ENCODE measurements around the gene ZDHHC6.

Gene ZDHHC6

GRCh38 chr10:112471878-112472487 is 25.3 kb upstream of the ZDHHC6 start:
- no peak overlapping the region for H3K4ac ChIP-seq (ENCODE audit: low read depth, low read length)
- H2BK120ac ChIP-seq (ENCODE audit: insufficient read depth, low read length, poor library complexity), result no peak overlapping the region
- WGBS (ENCODE audit: extremely low coverage, insufficient coverage, insufficient read length), result no CpG with 5 or more reads among the region's 4 CpGs
- H3K18ac ChIP-seq (ENCODE audit: low read length), result no peak overlapping the region
- no peaks in the 10 kb centered on the region for H3K9me3 ChIP-seq (ENCODE audit: insufficient read depth, low read depth, low read length)
- H2BK5ac ChIP-seq (ENCODE audit: low read depth, low read length, poor library complexity), result no peak overlapping the region
- no peaks in the 10 kb centered on the region for H3K79me1 ChIP-seq (ENCODE audit: low read length)
- H3K36me3 ChIP-seq (ENCODE audit: control insufficient read depth in 1 of 2, insufficient read depth in 2 of 2, low read length in 2 of 2), result no peaks in the 10 kb centered on the region
- no peak overlapping the region for H4K12ac ChIP-seq (ENCODE audit: low read depth, low read length)
- no peak overlapping the region for H3K4me3 ChIP-seq (ENCODE audit: low read depth, low read length)
- no peak overlapping the region for H4K8ac ChIP-seq (ENCODE audit: low read depth, low read length)
- no peak overlapping the region for H2AFZ ChIP-seq (ENCODE audit: insufficient read depth, low read length, poor library complexity)
- no peak overlapping the region for H3K27ac ChIP-seq (ENCODE audit: low read depth, low read length)
- no peaks in the 10 kb centered on the region for H3K27me3 ChIP-seq (ENCODE audit: insufficient read depth, low read length)
- H4K91ac ChIP-seq (ENCODE audit: low read depth, low read length), result no peak overlapping the region
- no peaks in the 10 kb centered on the region for H3K4me1 ChIP-seq (ENCODE audit: control insufficient read depth in 1 of 2, insufficient read depth in 2 of 2, low read length in 2 of 2)
- no peak overlapping the region for H3K4me2 ChIP-seq (ENCODE audit: low read length)
- peak overlapping the region; percentile 79 for H3K9ac ChIP-seq (ENCODE audit: low read length)
- no peak overlapping the region for H3K23ac ChIP-seq (ENCODE audit: low read length)
- no peak overlapping the region for H2AK5ac ChIP-seq (ENCODE audit: low read length)
- DNase-seq, result peak in 1 of 2 donors; percentile 65
- no peak overlapping the region for H2BK12ac ChIP-seq (ENCODE audit: low read length)
- no peak overlapping the region for H3K14ac ChIP-seq (ENCODE audit: low read length)
- H3K79me2 ChIP-seq (ENCODE audit: control insufficient read depth, insufficient read depth, low read length, poor library complexity), result no peaks in the 10 kb centered on the region

GRCh38 chr10:112467541-112468075 is 20.9 kb upstream of the ZDHHC6 start:
- Histone ChIP-seq H2BK12ac (ENCODE audit: low read length) (no peak overlapping the region), H2BK5ac (ENCODE audit: low read depth, low read length, poor library complexity) (no peak overlapping the region), H3K4me2 (ENCODE audit: low read length) (no peak overlapping the region), H3K14ac (ENCODE audit: low read length) (no peak overlapping the region), H3K79me2 (ENCODE audit: control insufficient read depth, insufficient read depth, low read length, poor library complexity) (no peaks in the 10 kb centered on the region), H3K4ac (ENCODE audit: low read depth, low read length) (no peak overlapping the region), H4K91ac (ENCODE audit: low read depth, low read length) (no peak overlapping the region), H3K27me3 (ENCODE audit: insufficient read depth, low read length) (no peaks in the 10 kb centered on the region), H3K9me3 (ENCODE audit: insufficient read depth, low read depth, low read length) (no peaks in the 10 kb centered on the region), H4K12ac (ENCODE audit: low read depth, low read length) (no peak overlapping the region), H3K27ac (ENCODE audit: low read depth, low read length) (no peak overlapping the region), H3K4me3 (ENCODE audit: low read depth, low read length) (no peak overlapping the region), H2AFZ (ENCODE audit: insufficient read depth, low read length, poor library complexity) (no peak overlapping the region), H3K4me1 (ENCODE audit: control insufficient read depth in 1 of 2, insufficient read depth in 2 of 2, low read length in 2 of 2) (no peaks in the 10 kb centered on the region), H2BK120ac (ENCODE audit: insufficient read depth, low read length, poor library complexity) (no peak overlapping the region), H3K79me1 (ENCODE audit: low read length) (no peaks in the 10 kb centered on the region), H4K8ac (ENCODE audit: low read depth, low read length) (no peak overlapping the region), H3K18ac (ENCODE audit: low read length) (no peak overlapping the region), H3K36me3 (ENCODE audit: control insufficient read depth in 1 of 2, insufficient read depth in 2 of 2, low read length in 2 of 2) (no peaks in the 10 kb centered on the region), H2AK5ac (ENCODE audit: low read length) (no peak overlapping the region), H3K9ac (ENCODE audit: low read length) (no peak overlapping the region), H3K23ac (ENCODE audit: low read length) (no peak overlapping the region)
- WGBS (ENCODE audit: extremely low coverage, insufficient coverage, insufficient read length), result no CpG with 5 or more reads among the region's 1 CpG
- DNase-seq, result no peak

DNA sequence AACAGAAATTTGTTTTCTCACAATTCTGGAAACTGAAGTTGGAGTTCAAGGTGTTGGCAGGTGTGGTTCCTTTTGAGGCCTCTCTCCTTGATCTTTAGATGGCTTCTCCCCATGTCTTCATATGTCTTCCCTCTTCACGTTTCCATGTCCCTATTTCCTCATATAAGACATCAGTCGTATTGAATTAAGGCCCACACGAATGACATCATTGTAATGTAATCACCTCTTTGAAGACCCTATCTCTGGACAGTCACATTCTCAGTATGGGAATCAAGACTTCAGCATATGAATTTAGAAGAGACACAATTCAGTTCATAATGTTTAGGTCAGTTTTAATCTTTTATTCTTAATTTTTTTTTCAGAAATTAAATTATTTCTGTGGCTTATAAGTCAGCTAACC is 20.1 kb upstream of the ZDHHC6 start:
- H3K23ac ChIP-seq (ENCODE audit: low read length), result no peak overlapping the region
- no peaks in the 10 kb centered on the region for H3K27me3 ChIP-seq (ENCODE audit: insufficient read depth, low read length)
- H3K27ac ChIP-seq (ENCODE audit: low read depth, low read length), result no peak overlapping the region
- no peaks in the 10 kb centered on the region for H3K4me1 ChIP-seq (ENCODE audit: control insufficient read depth in 1 of 2, insufficient read depth in 2 of 2, low read length in 2 of 2)
- H3K4me2 ChIP-seq (ENCODE audit: low read length), result no peak overlapping the region
- H3K36me3 ChIP-seq (ENCODE audit: control insufficient read depth in 1 of 2, insufficient read depth in 2 of 2, low read length in 2 of 2), result no peaks in the 10 kb centered on the region
- no peak overlapping the region for H4K8ac ChIP-seq (ENCODE audit: low read depth, low read length)
- H2BK120ac ChIP-seq (ENCODE audit: insufficient read depth, low read length, poor library complexity), result no peak overlapping the region
- WGBS (ENCODE audit: extremely low coverage, insufficient coverage, insufficient read length), result no CpG with 5 or more reads among the region's 3 CpGs
- no peak overlapping the region for H4K12ac ChIP-seq (ENCODE audit: low read depth, low read length)
- H3K18ac ChIP-seq (ENCODE audit: low read length), result no peak overlapping the region
- no peak overlapping the region for H2AFZ ChIP-seq (ENCODE audit: insufficient read depth, low read length, poor library complexity)
- H2BK5ac ChIP-seq (ENCODE audit: low read depth, low read length, poor library complexity), result no peak overlapping the region
- H2AK5ac ChIP-seq (ENCODE audit: low read length), result no peak overlapping the region
- no peak overlapping the region for H3K9ac ChIP-seq (ENCODE audit: low read length)
- H3K14ac ChIP-seq (ENCODE audit: low read length), result no peak overlapping the region
- H2BK12ac ChIP-seq (ENCODE audit: low read length), result no peak overlapping the region
- H3K9me3 ChIP-seq (ENCODE audit: insufficient read depth, low read depth, low read length), result no peaks in the 10 kb centered on the region
- H3K4ac ChIP-seq (ENCODE audit: low read depth, low read length), result no peak overlapping the region
- no peak for DNase-seq
- H4K91ac ChIP-seq (ENCODE audit: low read depth, low read length), result no peak overlapping the region
- H3K79me2 ChIP-seq (ENCODE audit: control insufficient read depth, insufficient read depth, low read length, poor library complexity), result no peaks in the 10 kb centered on the region
- H3K4me3 ChIP-seq (ENCODE audit: low read depth, low read length), result no peak overlapping the region
- no peaks in the 10 kb centered on the region for H3K79me1 ChIP-seq (ENCODE audit: low read length)

- H3K27ac ChIP-seq (ENCODE audit: low read depth, low read length), result no peak overlapping the region
- H3K79me1 ChIP-seq (ENCODE audit: low read length), result no peaks in the 10 kb centered on the region
- no peak overlapping the region for H4K8ac ChIP-seq (ENCODE audit: low read depth, low read length)
- no peak overlapping the region for H3K18ac ChIP-seq (ENCODE audit: low read length)
- peaks cover 2 to 4% of the 10 kb centered on the region in 2 experiments for H3K36me3 ChIP-seq (ENCODE audit: control insufficient read depth in 1 of 2, insufficient read depth in 2 of 2, low read length in 2 of 2)
- H3K4me2 ChIP-seq (ENCODE audit: low read length), result no peak overlapping the region
- H4K91ac ChIP-seq (ENCODE audit: low read depth, low read length), result no peak overlapping the region
- no peaks in the 10 kb centered on the region for H3K9me3 ChIP-seq (ENCODE audit: insufficient read depth, low read depth, low read length)
- H2BK12ac ChIP-seq (ENCODE audit: low read length), result no peak overlapping the region
- DNase-seq, result no peak
- no CpG with 5 or more reads among the region's 3 CpGs for WGBS (ENCODE audit: extremely low coverage, insufficient coverage, insufficient read length)
- no peaks in the 10 kb centered on the region for H3K27me3 ChIP-seq (ENCODE audit: insufficient read depth, low read length)
- no peak overlapping the region for H3K4ac ChIP-seq (ENCODE audit: low read depth, low read length)
- no peak overlapping the region for H3K9ac ChIP-seq (ENCODE audit: low read length)
- H3K79me2 ChIP-seq (ENCODE audit: control insufficient read depth, insufficient read depth, low read length, poor library complexity), result no peaks in the 10 kb centered on the region
- no peak overlapping the region for H3K14ac ChIP-seq (ENCODE audit: low read length)
- H2BK5ac ChIP-seq (ENCODE audit: low read depth, low read length, poor library complexity), result no peak overlapping the region
- H2BK120ac ChIP-seq (ENCODE audit: insufficient read depth, low read length, poor library complexity), result no peak overlapping the region
- no peak overlapping the region for H2AFZ ChIP-seq (ENCODE audit: insufficient read depth, low read length, poor library complexity)
- H3K4me1 ChIP-seq (ENCODE audit: control insufficient read depth in 1 of 2, insufficient read depth in 2 of 2, low read length in 2 of 2), result no peaks in the 10 kb centered on the region
- no peak overlapping the region for H3K4me3 ChIP-seq (ENCODE audit: low read depth, low read length)
- H2AK5ac ChIP-seq (ENCODE audit: low read length), result no peak overlapping the region
- H4K12ac ChIP-seq (ENCODE audit: low read depth, low read length), result no peak overlapping the region
- no peak overlapping the region for H3K23ac ChIP-seq (ENCODE audit: low read length)
These were observed 18.7 kb upstream of the ZDHHC6 start for GRCh38 chr10:112465299-112465883.

All from trophoblast cell (in vitro differentiated cells and primary cell).